WERI-Rb-1 (cell line): Measurements from ENCODE around the gene ANTKMT.

Experiments used
- DNase-seq: peaks from one replicate; pipeline ENCODE4 v3.0.0-alpha.2; 2020
- H3K27ac ChIP-seq: fragments of 250-450 bp; sonication (Bioruptor Pico); 2 replicates; pipeline ENCODE4 v1.5.1; 2020; ENCODE audit warnings: mild to moderate bottlenecking, moderate library complexity
- H3K27me3 ChIP-seq: fragments of 250-450 bp; sonication (Bioruptor Pico); 2 replicates; pipeline ENCODE4 v1.5.1; 2021; ENCODE audit warnings: mild to moderate bottlenecking, low read depth, moderate library complexity; ENCODE audit not compliant: insufficient read depth, severe bottlenecking
- H3K36me3 ChIP-seq: fragments of 250-450 bp; sonication (Bioruptor Pico); 2 replicates; pipeline ENCODE4 v1.5.1; 2020; ENCODE audit warnings: mild to moderate bottlenecking, moderate library complexity
- H3K4me3 ChIP-seq: 2 replicates; pipeline ENCODE4 v1.5.1; 2011; ENCODE audit warnings: low read depth, mild to moderate bottlenecking, control low read depth, low read length
- H3K9me3 ChIP-seq: fragments of 250-450 bp; sonication (Bioruptor Pico); 2 replicates; pipeline ENCODE4 v1.5.1; 2021; ENCODE audit warnings: mild to moderate bottlenecking, moderate library complexity; ENCODE audit not compliant: severe bottlenecking
- TF ChIP-seq, protein P1 (sequence below): IDR thresholded peaks from 2 replicates; pipeline ENCODE4 v1.5.1; 2011; ENCODE audit warnings: low read depth, mild to moderate bottlenecking, control low read depth, inconsistent platforms, low read length

ANTKMT gene

DNA sequence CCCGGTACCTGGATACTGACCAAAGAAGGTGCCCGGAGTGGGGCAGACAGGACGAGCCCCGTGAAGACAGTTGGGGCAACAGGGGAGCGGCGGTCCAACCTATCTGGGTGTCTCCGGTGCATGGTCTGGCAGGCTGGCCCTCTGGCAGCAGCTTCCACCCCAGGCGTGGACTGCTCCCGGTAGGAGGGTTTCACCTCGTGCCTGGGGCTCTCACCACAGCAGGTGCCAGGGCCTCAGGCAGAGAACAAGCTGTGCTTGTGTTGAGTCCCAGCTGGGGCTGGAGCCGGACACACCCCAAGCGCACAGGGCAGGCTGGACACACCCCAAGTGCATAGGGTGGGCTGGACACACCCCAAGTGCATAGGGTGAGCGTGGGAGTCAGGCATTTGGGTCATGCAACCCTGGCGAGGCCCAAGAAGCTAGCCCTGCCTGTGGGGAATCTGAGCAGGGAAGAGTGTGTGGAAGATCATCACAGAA lies 13.8 kb upstream of the ANTKMT start:
- no peak for DNase-seq
- H3K4me3 ChIP-seq: no peak overlapping the region

DNA sequence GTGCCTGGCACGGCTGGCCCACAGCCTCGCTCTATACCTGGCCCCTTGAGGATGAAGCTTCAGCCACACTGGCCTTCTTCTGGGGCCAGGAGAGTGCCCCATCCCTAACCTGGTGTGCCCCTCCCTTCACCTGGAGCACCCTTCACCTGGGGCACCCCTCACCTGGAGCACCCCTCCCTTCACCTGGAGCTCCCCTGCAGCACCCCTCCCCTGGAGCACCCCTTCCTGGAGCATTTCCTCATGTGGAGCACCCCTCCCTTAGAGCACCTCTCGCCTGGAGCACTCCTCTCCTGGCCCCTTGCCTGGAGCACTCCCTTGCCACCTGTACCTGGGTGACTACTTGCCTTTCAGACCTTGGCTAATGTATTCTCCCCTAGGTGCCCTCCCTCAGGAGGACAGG lies 12.9 kb upstream of the ANTKMT start:
- Histone ChIP-seq H3K36me3 (peaks cover 5% of the 10 kb centered on the region), H3K27ac (no peak overlapping the region), H3K27me3 (peaks cover 15% of the 10 kb centered on the region), H3K9me3 (no peaks in the 10 kb centered on the region), H3K4me3 (no peak overlapping the region)
- TF ChIP-seq, protein P1, sequence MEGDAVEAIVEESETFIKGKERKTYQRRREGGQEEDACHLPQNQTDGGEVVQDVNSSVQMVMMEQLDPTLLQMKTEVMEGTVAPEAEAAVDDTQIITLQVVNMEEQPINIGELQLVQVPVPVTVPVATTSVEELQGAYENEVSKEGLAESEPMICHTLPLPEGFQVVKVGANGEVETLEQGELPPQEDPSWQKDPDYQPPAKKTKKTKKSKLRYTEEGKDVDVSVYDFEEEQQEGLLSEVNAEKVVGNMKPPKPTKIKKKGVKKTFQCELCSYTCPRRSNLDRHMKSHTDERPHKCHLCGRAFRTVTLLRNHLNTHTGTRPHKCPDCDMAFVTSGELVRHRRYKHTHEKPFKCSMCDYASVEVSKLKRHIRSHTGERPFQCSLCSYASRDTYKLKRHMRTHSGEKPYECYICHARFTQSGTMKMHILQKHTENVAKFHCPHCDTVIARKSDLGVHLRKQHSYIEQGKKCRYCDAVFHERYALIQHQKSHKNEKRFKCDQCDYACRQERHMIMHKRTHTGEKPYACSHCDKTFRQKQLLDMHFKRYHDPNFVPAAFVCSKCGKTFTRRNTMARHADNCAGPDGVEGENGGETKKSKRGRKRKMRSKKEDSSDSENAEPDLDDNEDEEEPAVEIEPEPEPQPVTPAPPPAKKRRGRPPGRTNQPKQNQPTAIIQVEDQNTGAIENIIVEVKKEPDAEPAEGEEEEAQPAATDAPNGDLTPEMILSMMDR: no peak
- no peak for DNase-seq

More for the DNA sequence above, 13.8 kb upstream of the ANTKMT start:
- Histone ChIP-seq H3K36me3 (peaks cover 15% of the 10 kb centered on the region), H3K27me3 (peaks cover 15% of the 10 kb centered on the region), H3K9me3 (no peaks in the 10 kb centered on the region), H3K27ac (no peak overlapping the region)
- TF ChIP-seq, protein P1: no peak

- peaks cover 15% of the 10 kb centered on the region for H3K27me3 ChIP-seq
- TF ChIP-seq, protein P1: no peak
These were observed 12.0 kb upstream of the ANTKMT start for GRCh38 chr16:708959-709358.

GRCh38 chr16:709566-710499 lies 11.1 kb upstream of the ANTKMT start:
- H3K27me3 ChIP-seq: peaks cover 15% of the 10 kb centered on the region
- no peak overlapping the region for H3K27ac ChIP-seq
- no peaks in the 10 kb centered on the region; the same call in 1 of the 2 replicates for H3K36me3 ChIP-seq
- TF ChIP-seq, protein P1: peak; percentile 45
- peak; percentile 80 for DNase-seq
- no peaks in the 10 kb centered on the region for H3K9me3 ChIP-seq
- no peak overlapping the region for H3K4me3 ChIP-seq

More at GRCh38 chr16:708959-709358, 12.0 kb upstream of the ANTKMT start:
- Histone ChIP-seq H3K4me3 (no peak overlapping the region), H3K9me3 (no peaks in the 10 kb centered on the region), H3K27ac (no peak overlapping the region), H3K36me3 (peaks cover 1% of the 10 kb centered on the region)
- no peak for DNase-seq

DNA sequence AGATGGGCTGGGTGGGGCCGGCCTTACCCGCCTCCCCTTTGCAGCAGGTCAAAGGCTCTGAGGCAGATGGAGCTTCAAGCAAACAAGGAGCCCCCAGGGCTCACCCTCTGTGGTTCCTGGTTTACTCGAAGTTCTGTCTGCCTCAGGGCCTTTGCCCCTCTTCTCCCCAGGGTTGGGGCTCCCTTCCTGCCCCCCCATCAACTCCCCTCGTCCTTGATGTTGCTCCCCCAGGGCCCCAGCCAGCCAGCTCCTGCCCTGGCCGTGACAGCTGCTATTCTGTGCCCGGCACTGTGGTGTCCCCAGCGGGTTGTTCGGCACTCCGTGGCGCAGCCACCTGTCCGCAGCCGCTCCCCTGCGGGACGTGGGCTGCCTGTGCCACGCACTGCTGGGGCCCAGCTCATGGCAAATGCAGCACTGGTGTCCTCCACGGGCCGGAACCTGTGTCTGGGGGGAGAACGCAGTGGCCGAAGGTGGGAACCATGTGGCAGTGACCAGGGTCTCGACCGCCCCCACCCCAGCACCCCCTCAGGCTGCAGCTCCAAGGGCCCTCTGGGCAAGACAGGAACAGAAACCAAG lies 10.4 kb upstream of the ANTKMT start:
- TF ChIP-seq, protein P1: no peak
- Histone ChIP-seq H3K36me3 (no peaks in the 10 kb centered on the region), H3K4me3 (no peak overlapping the region), H3K27ac (no peak overlapping the region), H3K27me3 (peaks cover 15% of the 10 kb centered on the region), H3K9me3 (no peaks in the 10 kb centered on the region)
- DNase-seq: no peak
